Ovary (tissue), 9 donors: Measurements from ENCODE around the gene GUK1. TPM values are rescaled to one million over a fixed set of nuclear protein-coding genes. Genes with fewer than 3 reads are reported as not detected.

Experiments used
- DNase-seq, 5 donors: peaks; one replicate each; pipeline ENCODE4 v3.0.0-alpha.2; 2019 to 2020
- H3K27ac ChIP-seq, 2 donors: fragments of 200-600 bp; one replicate each; pipeline versions ENCODE4 v1.5.1 to v1.8.0; 2019 to 2022
- H3K27me3 ChIP-seq: fragments of 200-600 bp; one replicate; pipeline ENCODE4 v1.8.0; 2022
- H3K36me3 ChIP-seq: fragments of 200-600 bp; sonication (generic); one replicate; pipeline ENCODE4 v1.5.1; 2019
- H3K4me1 ChIP-seq: one replicate; pipeline ENCODE4 v1.8.1; 2013; ENCODE audit warnings: mild to moderate bottlenecking, moderate library complexity; ENCODE audit not compliant: insufficient read depth
- H3K4me3 ChIP-seq: fragments of 200-600 bp; sonication (generic); one replicate; pipeline ENCODE4 v1.5.1; 2017
- H3K9me3 ChIP-seq, 2 donors: fragments of 200-600 bp in 1 of 2; sonication (generic) in 1 of 2; one replicate each; pipeline versions ENCODE4 v1.5.1 to v1.8.1; 2013 to 2019; ENCODE audit warnings: mild to moderate bottlenecking in 1 of 2, moderate library complexity in 1 of 2
- EP300 ChIP-seq: sonication (generic); formaldehyde crosslinking; IDR thresholded peaks from one replicate; pipeline ENCODE4 v1.6.1; 2017; ENCODE audit warnings: antibody characterized with exemption
- POLR2A ChIP-seq: fragments of 450-650 bp; IDR thresholded peaks from one replicate; pipeline ENCODE4 v1.6.1; 2017; ENCODE audit warnings: antibody characterized with exemption, mild to moderate bottlenecking, moderate library complexity
- WGBS, 3 donors: extraction: QIAGEN DNeasy Blood & Tissue Kit in 1 of 3; methylation state at CpG; one replicate each; pipeline versions ENCODE4 v1.1.5 to v1.1.7; 2013 to 2017; 5-methylcytosine and 5-hydroxymethylcytosine counted together
- intact Hi-C, 4 donors: fragments of 100-400 bp; cut with DNase I; formaldehyde crosslinking; loops; one replicate each; pipeline versions ENCODE4 v1.11.0 to v1.15.1; 2022 to 2023
- polyA plus RNA-seq, 2 donors: library from polyadenylated mRNA; stranded (reverse); fragments of 200-250 nt in 1 of 2; fragments of 350-450 nt in 1 of 2; fragmentation: Illumina TruSeq in 1 of 2; extraction: RNeasy Lipid Tissue Mini Kit (QIAGEN cat#74804) in 1 of 2; gene quantifications; one replicate each; pipeline ENCODE4 v1.2.3, GENCODE V29; 2013 to 2014
- total RNA-seq, 7 donors: library from RNA; depleted of rRNA in 2 of 7; stranded (reverse); fragments of >200 nt in 2 of 7; fragmentation: NEBNext Ultra II Directional in 3 of 7; extraction: Animal tissue kit (Norgen Biotek cat#: 25700) in 3 of 7; gene quantifications; one replicate each; pipeline versions ENCODE4 v1.1.0 to v1.2.4, GENCODE V29; 2016 to 2023
- TF ChIP-seq, protein P1 (sequence below), 3 donors: fragments of 450-650 bp in 2 of 3; fragments of 200-600 bp in 1 of 3; IDR thresholded peaks; one replicate each; pipeline versions ENCODE4 v1.5.1 to v1.8.0; 2016 to 2022; ENCODE audit warnings: antibody characterized with exemption in 3 of 3, mild to moderate bottlenecking in 1 of 3
- donor health status: DM: no; HTN: no; CAD: no; lungs with moderate emphysema.
- donor health status: DM: no; HTN: no; CAD: no.
- donor health status: Bipolar disorder and iron deficiency.
- donor health status: DM: yes; HTN: yes; CAD: no.
- donor health status: DM: no; HTN: no; CAD: no.
- donor health status: DM: yes; HTN: yes; CAD: no.

Gene GUK1
- total and polyA plus RNA-seq, 9 donors, result 17.7 to 256 (median 171) TPM

GRCh38 chr1:228156941-228157728 lies 17.1 kb downstream of the GUK1 start:
- no peaks in the 10 kb centered on the region for H3K27me3 ChIP-seq
- WGBS, 3 donors, result 75 to 84% (median 81%) methylated on average over 24 of the region's 24 CpGs
- H3K4me3 ChIP-seq, result no peak overlapping the region
- H3K9me3 ChIP-seq, result no peaks in the 10 kb centered on the region
- intact Hi-C loops, result no loop called here
- TF ChIP-seq POLR2A (no peak), EP300 (no peak)
- TF ChIP-seq, protein P1, sequence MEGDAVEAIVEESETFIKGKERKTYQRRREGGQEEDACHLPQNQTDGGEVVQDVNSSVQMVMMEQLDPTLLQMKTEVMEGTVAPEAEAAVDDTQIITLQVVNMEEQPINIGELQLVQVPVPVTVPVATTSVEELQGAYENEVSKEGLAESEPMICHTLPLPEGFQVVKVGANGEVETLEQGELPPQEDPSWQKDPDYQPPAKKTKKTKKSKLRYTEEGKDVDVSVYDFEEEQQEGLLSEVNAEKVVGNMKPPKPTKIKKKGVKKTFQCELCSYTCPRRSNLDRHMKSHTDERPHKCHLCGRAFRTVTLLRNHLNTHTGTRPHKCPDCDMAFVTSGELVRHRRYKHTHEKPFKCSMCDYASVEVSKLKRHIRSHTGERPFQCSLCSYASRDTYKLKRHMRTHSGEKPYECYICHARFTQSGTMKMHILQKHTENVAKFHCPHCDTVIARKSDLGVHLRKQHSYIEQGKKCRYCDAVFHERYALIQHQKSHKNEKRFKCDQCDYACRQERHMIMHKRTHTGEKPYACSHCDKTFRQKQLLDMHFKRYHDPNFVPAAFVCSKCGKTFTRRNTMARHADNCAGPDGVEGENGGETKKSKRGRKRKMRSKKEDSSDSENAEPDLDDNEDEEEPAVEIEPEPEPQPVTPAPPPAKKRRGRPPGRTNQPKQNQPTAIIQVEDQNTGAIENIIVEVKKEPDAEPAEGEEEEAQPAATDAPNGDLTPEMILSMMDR (IDR thresholded peaks at IDR 0.05), result no peak
- H3K27ac ChIP-seq, result no peak overlapping the region
- no peaks in the 10 kb centered on the region for H3K36me3 ChIP-seq
- peaks cover 3% of the 10 kb centered on the region for H3K4me1 ChIP-seq
- peak in 3 of 5 donors; percentile 22 to 31 (median 26) for DNase-seq

- DNase-seq, result peak in 3 of 5 donors; percentile 22 to 39 (median 28)
- TF ChIP-seq EP300 (no peak), POLR2A (no peak)
- TF ChIP-seq, protein P1 (IDR thresholded peaks at IDR 0.05), result no peak
- Histone ChIP-seq H3K36me3 (no peaks in the 10 kb centered on the region), H3K4me1 (peaks cover 8% of the 10 kb centered on the region), H3K27ac (no peak overlapping the region), H3K4me3 (no peak overlapping the region), H3K9me3 (no peaks in the 10 kb centered on the region), H3K27me3 (no peaks in the 10 kb centered on the region)
- whole genome bisulfite sequencing, 3 donors, result 50 to 64% (median 55%) methylated on average over 30 to 43 of the region's 43 CpGs
- intact Hi-C loops, result no loop called here
Observed at GRCh38 chr1:228157729-228158126, 17.6 kb downstream of the GUK1 start.

- no peaks in the 10 kb centered on the region for H3K36me3 ChIP-seq
- intact Hi-C loops, result no loop called here
- H3K9me3 ChIP-seq, result no peaks in the 10 kb centered on the region
- no peak overlapping the region for H3K27ac ChIP-seq
- 13 to 34% (median 21%) methylated on average over 73 to 98 of the region's 98 CpGs for WGBS, 3 donors
- DNase-seq, result peak in 2 of 5 donors; percentile 49 to 51
- no peak overlapping the region for H3K4me3 ChIP-seq
- no peaks in the 10 kb centered on the region for H3K27me3 ChIP-seq
- H3K4me1 ChIP-seq, result peaks cover 10% of the 10 kb centered on the region
- no peak for TF ChIP-seq POLR2A
- TF ChIP-seq, protein P1 (IDR thresholded peaks at IDR 0.05), result no peak
- no peak for TF ChIP-seq EP300
Observed at GRCh38 chr1:228158151-228159007, 18.3 kb downstream of the GUK1 start.

GRCh38 chr1:228159008-228159665 lies 19.1 kb downstream of the GUK1 start:
- Histone ChIP-seq H3K27me3 (no peaks in the 10 kb centered on the region), H3K4me3 (no peak overlapping the region), H3K9me3 (no peaks in the 10 kb centered on the region), H3K4me1 (peaks cover 10% of the 10 kb centered on the region), H3K36me3 (no peaks in the 10 kb centered on the region), H3K27ac (no peak overlapping the region)
- peak in 2 of 5 donors; percentile 24 to 35 for DNase-seq
- no peak for TF ChIP-seq EP300
- no peak for TF ChIP-seq POLR2A
- TF ChIP-seq, protein P1 (IDR thresholded peaks at IDR 0.05), result no peak
- intact Hi-C loops, result no loop called here
- WGBS, 3 donors, result 67 to 81% (median 80%) methylated on average over 14 of the region's 14 CpGs
